Ramos (cell line): Measurements from ENCODE around the gene ACHE.

Source experiments
- in situ Hi-C: fragments of 300-500 bp; cut with MboI; formaldehyde crosslinking; loops from one replicate; pipeline ENCODE4 v1.14.3; 2022; ENCODE audit warnings: low sequenced_read_pairs; ENCODE audit not compliant: unreplicated experiment

ACHE gene

DNA sequence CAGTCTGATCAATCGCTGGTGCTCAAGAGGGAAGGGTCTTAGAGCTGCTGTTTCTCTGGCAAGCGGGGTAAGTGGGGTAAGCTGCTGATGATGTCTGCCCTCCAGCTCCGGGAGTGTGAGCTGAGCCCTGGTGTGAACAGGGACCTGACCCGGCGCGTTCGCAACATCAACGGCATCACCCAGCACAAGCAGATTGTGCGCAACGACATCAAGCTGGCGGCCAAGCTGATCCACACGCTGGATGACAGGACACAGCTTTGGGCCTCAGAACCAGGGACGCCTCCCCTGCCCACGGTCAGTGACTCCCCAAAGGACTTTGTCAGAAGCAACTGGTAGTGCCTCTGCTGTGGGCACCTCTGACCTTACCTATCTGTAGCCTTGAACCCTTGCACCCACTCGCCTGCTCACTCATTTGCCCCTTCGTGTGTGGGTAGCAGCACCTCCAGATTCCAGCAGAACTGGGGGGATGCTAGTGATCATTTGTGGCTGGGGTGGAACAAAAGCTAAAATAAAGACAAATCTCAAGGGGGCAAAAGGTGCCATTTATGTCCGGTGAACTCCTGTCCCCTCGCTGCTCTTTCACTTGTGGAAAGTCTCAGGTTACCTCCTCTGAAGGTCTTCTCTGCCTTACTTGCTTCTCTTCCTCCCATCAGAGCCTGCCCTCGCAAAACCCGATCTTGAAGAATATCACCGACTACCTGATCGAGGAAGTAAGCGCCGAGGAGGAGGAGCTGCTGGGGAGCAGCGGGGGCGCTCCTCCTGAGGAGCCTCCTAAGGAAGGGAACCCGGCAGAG, 9.3 kb downstream of the ACHE start:
- in situ Hi-C loops, result no loop called here

GRCh38 chr7:100885440-100886141, 10.1 kb downstream of the ACHE start:
- in situ Hi-C loops, result no loop called here

- in situ Hi-C loops, result no loop called here
These were observed 10.8 kb downstream of the ACHE start for GRCh38 chr7:100884736-100885439.

- in situ Hi-C loops, result no loop called here
These were observed 12.7 kb downstream of the ACHE start for GRCh38 chr7:100882785-100883526.

DNA sequence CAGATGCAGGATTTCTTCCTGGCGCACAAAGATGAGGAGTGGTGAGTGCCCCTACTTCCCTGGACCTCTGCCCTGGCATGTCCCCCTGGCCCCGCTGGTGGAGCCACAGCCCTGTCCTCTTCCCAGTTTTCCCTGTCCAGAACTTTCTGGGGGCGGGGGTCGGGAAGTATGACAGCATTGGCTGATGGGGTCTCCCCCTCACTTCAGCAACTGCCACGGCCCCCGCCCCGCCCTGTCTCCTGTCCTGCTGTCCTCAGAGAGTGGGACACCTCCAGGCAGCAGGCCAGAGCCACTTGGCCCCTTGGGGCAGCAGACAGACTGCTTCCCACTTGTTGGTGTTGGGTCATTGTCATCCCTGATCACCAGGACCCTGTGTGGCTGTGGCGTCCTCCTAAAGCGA, 13.5 kb downstream of the ACHE start:
- in situ Hi-C loops, result no loop called here

DNA sequence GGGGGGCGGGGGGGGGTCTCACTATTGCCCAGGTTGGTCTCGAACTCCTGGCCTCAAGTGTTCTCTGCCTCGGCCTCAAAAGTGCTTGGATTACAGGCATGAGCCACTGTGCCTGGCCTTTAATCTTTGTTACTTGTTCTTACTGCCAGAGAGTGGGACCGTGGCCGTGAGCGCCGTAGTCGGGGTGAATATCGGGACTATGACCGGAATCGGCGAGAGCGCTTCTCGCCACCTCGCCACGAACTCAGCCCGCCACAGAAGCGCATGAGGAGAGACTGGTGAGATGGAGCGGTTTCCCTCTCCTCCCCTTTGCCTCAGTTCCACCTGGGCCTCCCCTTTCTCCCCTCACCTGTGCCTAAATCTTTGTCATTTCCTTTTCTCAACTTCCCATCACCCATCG, 14.6 kb downstream of the ACHE start:
- in situ Hi-C loops, result no loop called here

- in situ Hi-C loops, result no loop called here
These were observed 15.0 kb downstream of the ACHE start for GRCh38 chr7:100880645-100881044.

DNA sequence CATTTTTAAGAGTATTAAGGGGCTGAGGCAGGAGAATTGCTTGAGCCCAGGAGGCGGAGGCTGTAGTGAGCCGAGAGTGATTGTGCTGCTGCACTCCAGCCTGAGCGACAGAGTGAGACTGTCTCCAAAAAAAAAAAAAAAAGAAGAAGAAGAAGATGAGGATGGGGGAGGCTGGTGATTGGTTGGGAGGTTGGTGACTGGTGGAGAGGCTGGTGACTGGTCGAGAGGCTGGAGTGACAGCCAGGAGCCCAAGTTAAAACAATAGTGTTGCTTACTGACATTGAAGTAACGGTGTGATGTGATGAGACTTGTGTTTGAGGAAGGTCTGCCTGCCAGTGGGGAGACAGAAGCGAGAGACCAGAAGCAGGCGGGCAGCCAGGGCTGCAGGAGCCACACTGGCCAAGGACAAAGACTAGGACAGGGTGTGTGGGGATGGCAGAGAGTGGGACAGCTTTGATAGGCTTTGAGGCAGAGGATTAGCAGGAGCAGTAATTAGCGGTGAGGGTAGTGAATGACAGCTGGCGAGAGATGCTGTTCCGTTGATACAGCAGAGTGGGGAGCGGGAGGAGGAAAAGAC, 15.9 kb downstream of the ACHE start:
- in situ Hi-C loops, result no loop called here

DNA sequence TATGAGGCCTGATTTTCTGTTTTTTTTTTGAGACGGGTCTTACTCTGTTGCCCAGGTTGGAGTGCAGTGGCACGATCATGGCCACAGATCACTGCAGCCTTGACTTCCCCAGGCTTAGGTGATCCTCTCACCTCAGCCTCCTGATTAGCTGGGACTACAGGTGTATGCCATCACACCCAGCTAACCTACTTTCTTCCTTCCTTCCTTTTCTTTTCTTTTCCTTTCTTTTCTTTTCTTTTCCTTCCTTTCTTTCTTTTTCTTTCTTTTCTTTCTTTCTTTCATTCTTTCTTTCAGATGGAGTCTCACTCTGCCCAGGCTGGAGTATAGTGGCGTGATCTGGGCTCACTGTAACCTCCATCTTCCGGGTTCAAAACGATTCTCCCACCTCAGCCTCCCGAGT, 17.0 kb downstream of the ACHE start:
- in situ Hi-C loops, result no loop called here

GRCh38 chr7:100878013-100878412, 17.7 kb downstream of the ACHE start:
- in situ Hi-C loops, result no loop called here

GRCh38 chr7:100875356-100875751, 20.3 kb downstream of the ACHE start:
- in situ Hi-C loops, result no loop called here

- in situ Hi-C loops, result loop anchor here (25.0 kb wide), 1 partner anchor 1588 kb away; the partner anchor contains the start of genes ALKBH4 and LRWD1
These were observed 20.9 kb downstream of the ACHE start, which contains the start of gene SRRT for GRCh38 chr7:100874577-100875355. TSS of gene SRRT (plus strand) at chr7:100875103. CDS start at chr7:100875591, 488 bp downstream.

GRCh38 chr7:100874300-100874576, 21.4 kb downstream of the ACHE start:
- in situ Hi-C loops, result loop anchor here (25.0 kb wide), 1 partner anchor 1588 kb away; the partner anchor contains the start of genes ALKBH4 and LRWD1

- in situ Hi-C loops, result loop anchor here (25.0 kb wide), 1 partner anchor 1589 kb away; the partner anchor contains the start of genes ALKBH4 and LRWD1
These were observed 21.9 kb downstream of the ACHE start for GRCh38 chr7:100873599-100874299.

- in situ Hi-C loops, result loop anchor here (25.0 kb wide), 1 partner anchor 1594 kb away; the partner anchor contains the start of genes ALKBH4 and LRWD1
These were observed 27.8 kb downstream of the ACHE start for GRCh38 chr7:100867776-100868485.

DNA sequence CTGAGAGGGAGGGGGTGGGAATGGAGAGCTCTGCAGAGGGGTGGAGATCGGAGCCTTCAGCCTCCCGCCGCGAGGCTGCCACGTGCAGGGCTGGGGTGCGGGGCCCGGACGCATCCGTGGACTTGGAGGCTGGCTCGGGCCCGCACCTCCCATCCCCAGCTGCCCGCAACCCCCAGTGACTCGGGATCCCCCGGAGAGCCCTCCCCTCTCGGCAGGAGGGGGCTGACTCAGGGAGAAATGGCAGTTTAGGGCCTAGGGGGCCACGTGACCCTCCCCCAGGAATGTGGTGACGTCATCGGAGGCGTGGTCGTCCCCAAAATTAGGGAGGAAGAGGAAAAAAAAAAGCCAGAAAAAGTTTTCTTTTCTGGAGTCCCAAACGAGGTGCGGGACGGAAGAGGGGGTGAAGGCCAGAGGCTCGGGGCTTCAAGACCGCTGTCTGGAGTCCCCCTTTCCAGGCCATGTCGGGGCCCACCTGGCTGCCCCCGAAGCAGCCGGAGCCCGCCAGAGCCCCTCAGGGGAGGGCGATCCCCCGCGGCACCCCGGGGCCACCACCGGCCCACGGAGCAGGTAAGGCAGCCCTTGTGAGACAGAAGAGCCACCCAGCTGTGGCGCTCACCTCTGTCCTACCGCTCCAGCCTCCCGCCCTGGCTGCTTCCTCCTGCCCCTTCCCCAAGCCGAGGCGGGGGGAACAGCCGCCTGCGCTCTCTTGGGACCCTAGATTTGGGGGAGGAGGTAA, 28.5 kb downstream of the ACHE start, which contains the start of gene TRIP6:
Gene TRIP6 (plus strand): TSS at position 348 of the 736 bp plus-strand sequence. CDS start 111 bp downstream, at position 459.
- in situ Hi-C loops, result loop anchor here (25.0 kb wide), 1 partner anchor 1595 kb away; the partner anchor contains the start of genes ALKBH4 and LRWD1

DNA sequence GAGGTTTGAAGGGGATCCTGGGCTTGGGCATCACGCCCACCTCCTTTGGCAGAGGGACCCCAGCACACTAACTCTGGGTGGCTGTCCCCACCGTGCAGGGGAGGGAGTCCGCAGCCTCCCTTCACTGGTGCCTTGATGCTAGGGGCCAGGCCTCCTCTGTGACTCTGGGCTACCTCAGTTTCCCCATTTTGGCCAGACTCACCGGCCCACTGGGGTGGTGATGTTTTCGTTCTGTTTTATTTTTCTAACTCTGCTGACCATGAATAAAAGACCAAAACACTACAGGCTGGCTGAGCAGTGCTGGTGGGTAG, 29.0 kb downstream of the ACHE start:
- in situ Hi-C loops, result loop anchor here (25.0 kb wide), 1 partner anchor 1596 kb away; the partner anchor contains the start of genes ALKBH4 and LRWD1
